HepG2 (cell line): Measurements from ENCODE around the gene TMEM14B. TPM values are rescaled to one million over a fixed set of nuclear protein-coding genes. Genes with fewer than 3 reads are reported as not detected.

Experiments used
- CCAR2 ChIP-seq: fragments of 200-400 bp; formaldehyde crosslinking; optimal IDR thresholded peaks from 2 replicates; pipeline ENCODE3; 2018; ENCODE audit warnings: low read depth, mild to moderate bottlenecking, low read length, moderate library complexity
- DRAP1 ChIP-seq: IDR thresholded peaks from 2 replicates; pipeline ENCODE4 v1.6.1; 2016; ENCODE audit warnings: missing genetic modification reagents, missing compliant biosample characterization
- HNRNPLL ChIP-seq: fragments of 200-400 bp; formaldehyde crosslinking; IDR thresholded peaks from 2 replicates; pipeline ENCODE4 v1.6.1; 2017; ENCODE audit warnings: mild to moderate bottlenecking, low read depth, low read length; ENCODE audit not compliant: poor library complexity, severe bottlenecking
- IRF2 ChIP-seq: IDR thresholded peaks from 2 replicates; pipeline ENCODE4 v1.6.1; 2018; ENCODE audit warnings: missing genetic modification reagents, missing compliant biosample characterization
- MAFK ChIP-seq, 2 experiments: IDR thresholded peaks in 1 of 2; conservative IDR thresholded peaks in 1 of 2; 2 replicates each; pipeline ENCODE4 v1.6.1; 2011; ENCODE audit warnings: improper control_type of control experiment in 2 of 2, low read length in 2 of 2
- MED8 ChIP-seq: sonication (generic); formaldehyde crosslinking; IDR thresholded peaks from 2 replicates; pipeline ENCODE4 v1.8.1; 2023; ENCODE audit warnings: mild to moderate bottlenecking, missing genetic modification reagents; ENCODE audit not compliant: insufficient replicate concordance
- MXD4 ChIP-seq: IDR thresholded peaks from 2 replicates; pipeline ENCODE4 v1.6.1; 2016; ENCODE audit warnings: mild to moderate bottlenecking, missing biosample characterization, missing genetic modification reagents
- POGZ ChIP-seq: sonication (generic); formaldehyde crosslinking; IDR thresholded peaks from 2 replicates; pipeline ENCODE4 v1.4.0; 2020; ENCODE audit warnings: mild to moderate bottlenecking, missing genetic modification reagents
- POLR2A ChIP-seq, 2 experiments: IDR thresholded peaks; 2 replicates each; pipeline ENCODE4 v1.6.1; 2011; ENCODE audit warnings: low read depth in 2 of 2, low read length in 2 of 2, mild to moderate bottlenecking in 1 of 2, moderate library complexity in 1 of 2; ENCODE audit not compliant: insufficient read depth in 1 of 2
- RBAK ChIP-seq: sonication (generic); formaldehyde crosslinking; IDR thresholded peaks from 2 replicates; pipeline ENCODE4 v1.5.1; 2020; ENCODE audit warnings: mild to moderate bottlenecking, missing genetic modification reagents
- REST ChIP-seq, 2 experiments: IDR thresholded peaks; 2 replicates each; pipeline ENCODE4 v1.6.1; 2011 to 2012; ENCODE audit warnings: low read length in 2 of 2, borderline replicate concordance in 1 of 2, low read depth in 1 of 2, mild to moderate bottlenecking in 1 of 2, moderate library complexity in 1 of 2
- SP2 ChIP-seq: sonication (generic); formaldehyde crosslinking; IDR thresholded peaks from 2 replicates; pipeline ENCODE4 v1.5.1; 2020; ENCODE audit warnings: mild to moderate bottlenecking, missing genetic modification reagents
- SPEN ChIP-seq: sonication (generic); formaldehyde crosslinking; IDR thresholded peaks from 2 replicates; pipeline ENCODE4 v1.5.1; 2020; ENCODE audit warnings: low read depth, mild to moderate bottlenecking, missing genetic modification reagents
- STAT5B ChIP-seq: sonication (generic); formaldehyde crosslinking; IDR thresholded peaks from 2 replicates; pipeline ENCODE4 v1.4.0; 2020; ENCODE audit warnings: missing genetic modification reagents
- TAF1 ChIP-seq: sonication (generic); formaldehyde crosslinking; IDR thresholded peaks from 2 replicates; pipeline ENCODE4 v1.4.0; 2020; ENCODE audit warnings: missing genetic modification reagents
- TAF15 ChIP-seq: fragments of 200-400 bp; formaldehyde crosslinking; IDR thresholded peaks from one replicate; pipeline ENCODE4 v1.6.1; 2018; ENCODE audit warnings: mild to moderate bottlenecking, low read depth, low read length; ENCODE audit not compliant: poor library complexity, severe bottlenecking
- TIGD3 ChIP-seq: sonication (generic); formaldehyde crosslinking; IDR thresholded peaks from 2 replicates; pipeline ENCODE4 v1.5.1; 2020; ENCODE audit warnings: mild to moderate bottlenecking, missing genetic modification reagents, borderline replicate concordance
- ZNF18 ChIP-seq: sonication (generic); formaldehyde crosslinking; IDR thresholded peaks from 2 replicates; pipeline ENCODE4 v1.8.0; 2022; ENCODE audit warnings: mild to moderate bottlenecking, missing genetic modification reagents; ENCODE audit not compliant: insufficient replicate concordance
- ZNF20 ChIP-seq: sonication (generic); formaldehyde crosslinking; IDR thresholded peaks from 2 replicates; pipeline ENCODE4 v1.4.0; 2020; ENCODE audit warnings: mild to moderate bottlenecking, moderate library complexity, missing genetic modification reagents
- ZNF460 ChIP-seq: sonication (generic); formaldehyde crosslinking; IDR thresholded peaks from 2 replicates; pipeline ENCODE4 v1.5.1; 2020; ENCODE audit warnings: missing genetic modification reagents, mild to moderate bottlenecking, borderline replicate concordance
- ZNF569 ChIP-seq: sonication (generic); formaldehyde crosslinking; IDR thresholded peaks from 2 replicates; pipeline ENCODE4 v1.5.0; 2020; ENCODE audit warnings: mild to moderate bottlenecking, missing genetic modification reagents, moderate library complexity, borderline replicate concordance
- ZNF619 ChIP-seq: sonication (generic); formaldehyde crosslinking; IDR thresholded peaks from 2 replicates; pipeline ENCODE4 v1.4.0; 2020; ENCODE audit warnings: mild to moderate bottlenecking, missing genetic modification reagents
- ZNF772 ChIP-seq: sonication (generic); formaldehyde crosslinking; IDR thresholded peaks from 2 replicates; pipeline ENCODE4 v1.5.0; 2020; ENCODE audit warnings: mild to moderate bottlenecking, missing genetic modification reagents
- ZNF775 ChIP-seq: sonication (generic); formaldehyde crosslinking; IDR thresholded peaks from 2 replicates; pipeline ENCODE4 v1.4.0; 2020; ENCODE audit warnings: missing genetic modification reagents, mild to moderate bottlenecking, moderate library complexity, borderline replicate concordance
- polyA plus RNA-seq, 8 experiments: library from polyadenylated mRNA; depleted of rRNA in 3 of 8; stranded (reverse) in 7 of 8; unstranded in 1 of 8; fragments of >200 nt; fragmentation: Illumina TruSeq in 4 of 8; extraction: Trizol in 4 of 8; gene quantifications; 2 replicates each; pipeline versions ENCODE4 v1.2.1 to v1.2.3, GENCODE V29; 2011 to 2016; ENCODE audit warnings: low read depth in 4 of 8, missing spikeins in 1 of 8, mixed read lengths in 1 of 8; ENCODE audit not compliant: insufficient read depth in 1 of 8
- total RNA-seq, 5 experiments: library from RNA; depleted of rRNA; stranded (reverse); fragments of >200 nt; fragmentation: Illumina TruSeq; extraction: Trizol; gene quantifications; 2 replicates each; pipeline ENCODE4 v1.2.3, GENCODE V29; 2016; ENCODE audit warnings: low read depth in 1 of 5

Gene TMEM14B
- total and polyA plus RNA-seq, 2 of the 13 experiments (the other 11 are each of a cell fraction or from before 2014, with no cell fraction given) = 133 to 200 TPM

GRCh38 chr6:10801224-10801848 is 53.7 kb downstream of the TMEM14B start (continued):
- TF ChIP-seq ZNF619 (no peak), STAT5B (CRISPR knock-in tag) (no peak), HNRNPLL (no peak), ZNF775 (CRISPR knock-in tag) (no peak), CCAR2 (no peak), POLR2A (IDR thresholded peaks at IDR 0.05; ENCODE audit: insufficient read depth in 1 of 2, low read depth in 2 of 2, low read length in 2 of 2) (no peak), SP2 (no peak), ZNF460 (CRISPR knock-in tag) (no peak), ZNF772 (no peak), MAFK (conservative IDR thresholded peaks at IDR 0.05 in 1 of 2, IDR thresholded peaks at IDR 0.05 in 1 of 2; ENCODE audit: low read length in 2 of 2) (no peak), IRF2 (CRISPR knock-in tag) (0 out of 2 replicates have a peak, but pooled peaks have one; percentile 13), REST (IDR thresholded peaks at IDR 0.05; ENCODE audit: borderline replicate concordance in 1 of 2, low read depth in 1 of 2, low read length in 2 of 2) (no peak), ZNF20 (CRISPR knock-in tag) (no peak), POGZ (no peak), ZNF569 (CRISPR knock-in tag) (no peak), MXD4 (no peak), TAF1 (no peak), ZNF18 (CRISPR knock-in tag) (no peak), TAF15 (no peak), DRAP1 (CRISPR knock-in tag) (peak; percentile 44; the same call in 1 of the 2 replicates), MED8 (CRISPR knock-in tag) (no peak), RBAK (CRISPR knock-in tag) (no peak), TIGD3 (CRISPR knock-in tag) (no peak), SPEN (CRISPR knock-in tag) (no peak)
